GM23338 (cell line): Measurements from ENCODE around the gene CELF4. TPM values are rescaled to one million over a fixed set of nuclear protein-coding genes. Genes with fewer than 3 reads are reported as not detected.
"Not testable (repeated sequence)": the region's sequence is repeated elsewhere in the genome, so short reads cannot be mapped to it uniquely, and the experiment has no call there.

ENCODE experiments used
- ATAC-seq: fragments of 200-7000 bp; cut with Tn5 transposase; 3 replicates; pipeline ENCODE4 v1.9.1; 2020
- DNase-seq: peaks from one replicate; pipeline ENCODE4 v3.0.0-alpha.2; 2015; ENCODE audit warnings: low spot score
- H2AFZ ChIP-seq: fragments of 200-600 bp; sonication (generic); 2 replicates; pipeline ENCODE4 v1.8.0; 2016; ENCODE audit warnings: antibody characterized with exemption, mild to moderate bottlenecking, moderate library complexity
- H3F3A ChIP-seq: fragments of 200-600 bp; sonication (generic); replicated peaks from 2 replicates; pipeline ENCODE4 v1.8.0; 2017; ENCODE audit warnings: antibody characterized with exemption, mixed run types, low read depth
- H3K27ac ChIP-seq: fragments of 200-600 bp; sonication (generic); 2 replicates; pipeline ENCODE4 v1.6.1; 2016; ENCODE audit warnings: low read depth
- H3K27me3 ChIP-seq: fragments of 200-600 bp; sonication (generic); 2 replicates; pipeline ENCODE4 v1.8.0; 2016; ENCODE audit warnings: mild to moderate bottlenecking, mixed run types, moderate library complexity; ENCODE audit not compliant: insufficient read depth
- H3K36me3 ChIP-seq: fragments of 200-600 bp; sonication (generic); 2 replicates; pipeline ENCODE4 v1.8.0; 2016; ENCODE audit warnings: mild to moderate bottlenecking; ENCODE audit not compliant: insufficient read depth
- H3K4me1 ChIP-seq: fragments of 200-600 bp; sonication (generic); 2 replicates; pipeline ENCODE4 v1.8.0; 2016; ENCODE audit warnings: mild to moderate bottlenecking, moderate library complexity; ENCODE audit not compliant: insufficient read depth
- H3K4me2 ChIP-seq: fragments of 200-600 bp; sonication (generic); 2 replicates; pipeline ENCODE4 v1.7.1; 2017; ENCODE audit warnings: mixed run types
- H3K4me3 ChIP-seq: fragments of 200-600 bp; sonication (generic); 2 replicates; pipeline ENCODE4 v1.6.1; 2016; ENCODE audit warnings: mixed run types
- H3K79me2 ChIP-seq: fragments of 200-600 bp; sonication (generic); replicated peaks from 2 replicates; pipeline ENCODE4 v1.8.0; 2017; ENCODE audit warnings: mild to moderate bottlenecking; ENCODE audit not compliant: insufficient read depth
- H3K9me2 ChIP-seq: fragments of 200-600 bp; sonication (generic); 2 replicates; pipeline ENCODE4 v1.8.0; 2017; ENCODE audit not compliant: insufficient read depth
- H4K20me1 ChIP-seq: fragments of 200-600 bp; sonication (generic); replicated peaks from 2 replicates; pipeline ENCODE4 v1.8.0; 2017; ENCODE audit warnings: mild to moderate bottlenecking; ENCODE audit not compliant: insufficient read depth
- H3K27ac Mint-ChIP-seq: 2 replicates; pipeline ENCODE4 v1.8.0; 2020; ENCODE audit warnings: inconsistent platforms, mild to moderate bottlenecking, moderate library complexity, mixed read lengths
- H3K27me3 Mint-ChIP-seq: 3 replicates; pipeline ENCODE4 v1.8.0; 2022; ENCODE audit warnings: low read depth, mild to moderate bottlenecking, moderate library complexity, mixed read lengths, inconsistent platforms; ENCODE audit not compliant: insufficient read depth, poor library complexity
- H3K36me3 Mint-ChIP-seq: 3 replicates; pipeline ENCODE4 v1.8.0; 2021; ENCODE audit warnings: low read depth, mild to moderate bottlenecking, inconsistent platforms, moderate library complexity, mixed read lengths
- H3K4me1 Mint-ChIP-seq: 3 replicates; pipeline ENCODE4 v1.8.0; 2020; ENCODE audit warnings: mild to moderate bottlenecking, inconsistent platforms, mixed read lengths
- H3K4me3 Mint-ChIP-seq: 3 replicates; pipeline ENCODE4 v1.8.0; 2021; ENCODE audit warnings: moderate library complexity, mild to moderate bottlenecking, inconsistent platforms, mixed read lengths
- H3K9me3 Mint-ChIP-seq: 3 replicates; pipeline ENCODE4 v1.8.0; 2020; ENCODE audit warnings: moderate library complexity, mild to moderate bottlenecking, inconsistent platforms, mixed read lengths
- CREB1 ChIP-seq: fragments of 250-450 bp; sonication (Bioruptor Pico); IDR thresholded peaks from 2 replicates; pipeline ENCODE4 v1.5.0; 2020; ENCODE audit warnings: low read depth, mild to moderate bottlenecking, moderate library complexity
- EZH2 ChIP-seq: fragments of 200-600 bp; sonication (generic); IDR thresholded peaks from one replicate; pipeline ENCODE4 v1.8.0; 2017; ENCODE audit warnings: antibody characterized with exemption, mild to moderate bottlenecking, low read depth; ENCODE audit not compliant: unreplicated experiment
- JUNB ChIP-seq: IDR thresholded peaks from one replicate; pipeline ENCODE4 v1.6.1; 2016; ENCODE audit warnings: antibody characterized with exemption; ENCODE audit not compliant: unreplicated experiment
- STAT1 ChIP-seq: IDR thresholded peaks from one replicate; pipeline ENCODE4 v1.6.1; 2016; ENCODE audit warnings: antibody characterized with exemption; ENCODE audit not compliant: unreplicated experiment
- polyA plus RNA-seq: library from polyadenylated mRNA; unstranded; fragments of >200 nt; fragmentation: Nextera tagmentation; extraction: Ambion mirVana; gene quantifications from 2 replicates; pipeline ENCODE4 v1.2.1, GENCODE V29; 2016
- total RNA-seq: library from RNA; depleted of rRNA; stranded (reverse); fragments of >200 nt; shearing (Covaris generic); gene quantifications from 2 replicates; pipeline ENCODE4 v1.2.3, GENCODE V29; 2014
- TF ChIP-seq, protein P1 (sequence below): fragments of 250-450 bp; sonication (Bioruptor Pico); IDR thresholded peaks from 2 replicates; pipeline ENCODE4 v1.5.0; 2020; ENCODE audit warnings: mild to moderate bottlenecking, moderate library complexity

The CELF4 gene
- total and polyA plus RNA-seq, 2 experiments from 2014 or later, result 2.6 to 6.7 TPM

- TF ChIP-seq, protein P1, sequence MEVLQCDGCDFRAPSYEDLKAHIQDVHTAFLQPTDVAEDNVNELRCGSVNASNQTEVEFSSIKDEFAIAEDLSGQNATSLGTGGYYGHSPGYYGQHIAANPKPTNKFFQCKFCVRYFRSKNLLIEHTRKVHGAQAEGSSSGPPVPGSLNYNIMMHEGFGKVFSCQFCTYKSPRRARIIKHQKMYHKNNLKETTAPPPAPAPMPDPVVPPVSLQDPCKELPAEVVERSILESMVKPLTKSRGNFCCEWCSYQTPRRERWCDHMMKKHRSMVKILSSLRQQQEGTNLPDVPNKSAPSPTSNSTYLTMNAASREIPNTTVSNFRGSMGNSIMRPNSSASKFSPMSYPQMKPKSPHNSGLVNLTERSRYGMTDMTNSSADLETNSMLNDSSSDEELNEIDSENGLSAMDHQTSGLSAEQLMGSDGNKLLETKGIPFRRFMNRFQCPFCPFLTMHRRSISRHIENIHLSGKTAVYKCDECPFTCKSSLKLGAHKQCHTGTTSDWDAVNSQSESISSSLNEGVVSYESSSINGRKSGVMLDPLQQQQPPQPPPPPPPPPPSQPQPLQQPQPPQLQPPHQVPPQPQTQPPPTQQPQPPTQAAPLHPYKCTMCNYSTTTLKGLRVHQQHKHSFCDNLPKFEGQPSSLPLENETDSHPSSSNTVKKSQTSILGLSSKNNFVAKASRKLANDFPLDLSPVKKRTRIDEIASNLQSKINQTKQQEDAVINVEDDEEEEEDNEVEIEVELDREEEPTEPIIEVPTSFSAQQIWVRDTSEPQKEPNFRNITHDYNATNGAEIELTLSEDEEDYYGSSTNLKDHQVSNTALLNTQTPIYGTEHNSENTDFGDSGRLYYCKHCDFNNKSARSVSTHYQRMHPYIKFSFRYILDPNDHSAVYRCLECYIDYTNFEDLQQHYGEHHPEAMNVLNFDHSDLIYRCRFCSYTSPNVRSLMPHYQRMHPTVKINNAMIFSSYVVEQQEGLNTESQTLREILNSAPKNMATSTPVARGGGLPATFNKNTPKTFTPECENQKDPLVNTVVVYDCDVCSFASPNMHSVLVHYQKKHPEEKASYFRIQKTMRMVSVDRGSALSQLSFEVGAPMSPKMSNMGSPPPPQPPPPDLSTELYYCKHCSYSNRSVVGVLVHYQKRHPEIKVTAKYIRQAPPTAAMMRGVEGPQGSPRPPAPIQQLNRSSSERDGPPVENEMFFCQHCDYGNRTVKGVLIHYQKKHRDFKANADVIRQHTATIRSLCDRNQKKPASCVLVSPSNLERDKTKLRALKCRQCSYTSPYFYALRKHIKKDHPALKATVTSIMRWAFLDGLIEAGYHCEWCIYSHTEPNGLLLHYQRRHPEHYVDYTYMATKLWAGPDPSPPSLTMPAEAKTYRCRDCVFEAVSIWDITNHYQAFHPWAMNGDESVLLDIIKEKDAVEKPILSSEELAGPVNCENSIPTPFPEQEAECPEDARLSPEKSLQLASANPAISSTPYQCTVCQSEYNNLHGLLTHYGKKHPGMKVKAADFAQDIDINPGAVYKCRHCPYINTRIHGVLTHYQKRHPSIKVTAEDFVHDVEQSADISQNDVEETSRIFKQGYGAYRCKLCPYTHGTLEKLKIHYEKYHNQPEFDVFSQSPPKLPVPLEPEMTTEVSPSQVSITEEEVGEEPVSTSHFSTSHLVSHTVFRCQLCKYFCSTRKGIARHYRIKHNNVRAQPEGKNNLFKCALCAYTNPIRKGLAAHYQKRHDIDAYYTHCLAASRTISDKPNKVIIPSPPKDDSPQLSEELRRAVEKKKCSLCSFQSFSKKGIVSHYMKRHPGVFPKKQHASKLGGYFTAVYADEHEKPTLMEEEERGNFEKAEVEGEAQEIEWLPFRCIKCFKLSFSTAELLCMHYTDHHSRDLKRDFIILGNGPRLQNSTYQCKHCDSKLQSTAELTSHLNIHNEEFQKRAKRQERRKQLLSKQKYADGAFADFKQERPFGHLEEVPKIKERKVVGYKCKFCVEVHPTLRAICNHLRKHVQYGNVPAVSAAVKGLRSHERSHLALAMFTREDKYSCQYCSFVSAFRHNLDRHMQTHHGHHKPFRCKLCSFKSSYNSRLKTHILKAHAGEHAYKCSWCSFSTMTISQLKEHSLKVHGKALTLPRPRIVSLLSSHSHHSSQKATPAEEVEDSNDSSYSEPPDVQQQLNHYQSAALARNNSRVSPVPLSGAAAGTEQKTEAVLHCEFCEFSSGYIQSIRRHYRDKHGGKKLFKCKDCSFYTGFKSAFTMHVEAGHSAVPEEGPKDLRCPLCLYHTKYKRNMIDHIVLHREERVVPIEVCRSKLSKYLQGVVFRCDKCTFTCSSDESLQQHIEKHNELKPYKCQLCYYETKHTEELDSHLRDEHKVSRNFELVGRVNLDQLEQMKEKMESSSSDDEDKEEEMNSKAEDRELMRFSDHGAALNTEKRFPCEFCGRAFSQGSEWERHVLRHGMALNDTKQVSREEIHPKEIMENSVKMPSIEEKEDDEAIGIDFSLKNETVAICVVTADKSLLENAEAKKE (CRISPR knock-in tag), result no peak
Measured at GRCh38 chr18:37464257-37464656, 101.3 kb downstream of the CELF4 start (continued).

GRCh38 chr18:37461329-37461728 lies 104.3 kb downstream of the CELF4 start:
- not testable (repeated sequence) for H3K79me2 ChIP-seq, H3K4me3 ChIP-seq, H4K20me1 ChIP-seq, H3K27me3 ChIP-seq, H3K27me3 Mint-ChIP-seq, H3K36me3 ChIP-seq, H3K9me3 Mint-ChIP-seq, H3K9me2 ChIP-seq, H2AFZ ChIP-seq, DNase-seq, H3K36me3 Mint-ChIP-seq, H3K4me1 ChIP-seq, H3K4me1 Mint-ChIP-seq, H3K4me3 Mint-ChIP-seq, H3F3A ChIP-seq, ATAC-seq, H3K27ac ChIP-seq, H3K4me2 ChIP-seq
- 0 out of 2 replicates have a peak overlapping the region, but pooled peaks have one; percentile 38 for H3K27ac Mint-ChIP-seq

DNA sequence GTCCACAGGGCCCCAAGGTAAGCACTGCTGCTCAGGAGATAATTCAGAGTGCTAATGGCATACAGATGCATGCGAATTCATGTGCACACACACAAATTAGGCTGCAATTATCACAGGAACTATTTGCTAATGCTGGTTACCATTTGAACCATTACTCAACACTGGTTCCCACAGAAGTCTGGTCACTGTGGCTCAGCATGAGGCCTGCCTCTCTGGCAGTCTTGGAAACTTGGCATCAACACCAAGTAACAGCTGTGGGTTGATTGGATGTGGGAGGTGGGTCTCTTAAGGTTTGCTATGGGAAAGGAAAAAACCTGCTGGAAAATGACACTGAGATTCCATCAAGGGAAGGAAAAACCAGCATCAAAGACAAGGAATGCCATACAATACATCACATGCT lies 105.0 kb downstream of the CELF4 start:
- H3K4me2 ChIP-seq, result no peak overlapping the region
- H3K4me1 Mint-ChIP-seq, result peaks cover 4% of the 10 kb centered on the region
- no peak overlapping the region for H3K4me3 Mint-ChIP-seq
- H4K20me1 ChIP-seq, result no peaks in the 10 kb centered on the region
- no peaks in the 10 kb centered on the region for H3K79me2 ChIP-seq
- no peak for DNase-seq
- H3K4me1 ChIP-seq, result no peaks in the 10 kb centered on the region
- H3F3A ChIP-seq, result no peaks in the 10 kb centered on the region
- H3K36me3 ChIP-seq, result no peaks in the 10 kb centered on the region
- no peak overlapping the region for H3K27ac Mint-ChIP-seq
- H3K36me3 Mint-ChIP-seq, result no peaks in the 10 kb centered on the region
- H3K27me3 Mint-ChIP-seq, result peaks cover 6% of the 10 kb centered on the region
- H3K27me3 ChIP-seq, result no peaks in the 10 kb centered on the region
- no peaks in the 10 kb centered on the region for H3K9me3 Mint-ChIP-seq
- ATAC-seq, result no peak
- H3K9me2 ChIP-seq, result no peaks in the 10 kb centered on the region
- no peak overlapping the region for H2AFZ ChIP-seq
- H3K4me3 ChIP-seq, result no peak overlapping the region
- no peak overlapping the region for H3K27ac ChIP-seq
- TF ChIP-seq, protein P1 (CRISPR knock-in tag), result no peak
- TF ChIP-seq EZH2, result no peak
- no peak for TF ChIP-seq JUNB
- no peak for TF ChIP-seq CREB1 (CRISPR knock-in tag)
- TF ChIP-seq STAT1, result no peak
